Muscle of back (tissue), 10 donors: ENCODE measurements around the gene KIAA0753. TPM values are rescaled to one million over a fixed set of nuclear protein-coding genes. Genes with fewer than 3 reads are reported as not detected.

Experiments used
- polyA plus RNA-seq, 10 donors: library from polyadenylated mRNA; unstranded; fragments of 120-200 nt; gene quantifications; one replicate each; pipeline ENCODE4 v1.2.1, GENCODE V29; 2013; ENCODE audit not compliant: insufficient read length in 10 of 10

The KIAA0753 gene
- polyA plus RNA-seq, 10 donors = 8.9 to 17.7 (median 11.8) TPM

Other genes with a start within 250 kb of the KIAA0753 start
- gene AIPL1, start 205.6 kb downstream of the KIAA0753 start, polyA plus RNA-seq = under 1 TPM in 1 of 10 donors, not detected in 9; 0.07 TPM
- gene PIMREG, start 196.3 kb downstream of the KIAA0753 start, polyA plus RNA-seq = 10 to 100 TPM in 9 of 10 donors, 1 to 10 TPM in 1; 8.1 to 20.9 (median 12.0) TPM
- 1 to 10 TPM; 3.1 to 5.5 (median 4.6) TPM for gene PITPNM3, start 84.2 kb downstream of the KIAA0753 start, polyA plus RNA-seq
- 10 to 100 TPM; 45.2 to 74.2 (median 52.4) TPM for gene TXNDC17, start 349 bp upstream of the KIAA0753 start, polyA plus RNA-seq
- gene MED31, start 10.9 kb upstream of the KIAA0753 start, polyA plus RNA-seq = 10 to 100 TPM; 12.8 to 16.8 (median 15.7) TPM
- gene C17orf100, start 11.1 kb upstream of the KIAA0753 start, polyA plus RNA-seq = 1 to 10 TPM; 2.0 to 4.8 (median 3.3) TPM
- gene SLC13A5, start 72.7 kb upstream of the KIAA0753 start, polyA plus RNA-seq = under 1 TPM in 8 of 10 donors, not detected in 2; 0.05 to 0.25 (median 0.14) TPM
- gene XAF1, start 115.3 kb upstream of the KIAA0753 start, polyA plus RNA-seq = 10 to 100 TPM in 3 of 10 donors, 1 to 10 TPM in 7; 4.0 to 23.7 (median 7.5) TPM
- gene FBXO39, start 135.5 kb upstream of the KIAA0753 start, polyA plus RNA-seq = under 1 TPM in 8 of 10 donors, not detected in 2; 0.12 to 0.54 (median 0.19) TPM
- under 1 TPM in 2 of 10 donors, not detected in 8; 0.24 to 0.26 TPM for gene TEKT1, start 191.0 kb upstream of the KIAA0753 start, polyA plus RNA-seq